OCI-LY3 (cell line): ENCODE results near the gene TANGO6.
"Not testable (repeated sequence)": the region's sequence is repeated elsewhere in the genome, so short reads cannot be mapped to it uniquely, and the experiment has no call there.

Experiments
- CTCF ChIP-seq: fragments of 200-600, 300-600 bp; sonication (generic); IDR thresholded peaks from 2 replicates; pipeline ENCODE4 v1.5.1; 2014; ENCODE audit warnings: antibody characterized with exemption, low read length, low read depth
- EZH2phosphoT487 ChIP-seq: fragments of 200-600 bp; shearing (Covaris generic); IDR thresholded peaks from 2 replicates; pipeline ENCODE4 v1.6.1; 2018; ENCODE audit warnings: antibody characterized with exemption, mixed run types, low read depth

GRCh38 chr16:68842964-68843481 lies 308 bp upstream of the TANGO6 start:
- not testable (repeated sequence) for TF ChIP-seq CTCF, EZH2phosphoT487
